Measurements from ENCODE around the gene EYA4. TPM values are rescaled to one million over a fixed set of nuclear protein-coding genes. Genes with fewer than 3 reads are reported as not detected.

Gene EYA4
- total RNA-seq, 1 donor from 2014 or later: 0.78 TPM

DNA sequence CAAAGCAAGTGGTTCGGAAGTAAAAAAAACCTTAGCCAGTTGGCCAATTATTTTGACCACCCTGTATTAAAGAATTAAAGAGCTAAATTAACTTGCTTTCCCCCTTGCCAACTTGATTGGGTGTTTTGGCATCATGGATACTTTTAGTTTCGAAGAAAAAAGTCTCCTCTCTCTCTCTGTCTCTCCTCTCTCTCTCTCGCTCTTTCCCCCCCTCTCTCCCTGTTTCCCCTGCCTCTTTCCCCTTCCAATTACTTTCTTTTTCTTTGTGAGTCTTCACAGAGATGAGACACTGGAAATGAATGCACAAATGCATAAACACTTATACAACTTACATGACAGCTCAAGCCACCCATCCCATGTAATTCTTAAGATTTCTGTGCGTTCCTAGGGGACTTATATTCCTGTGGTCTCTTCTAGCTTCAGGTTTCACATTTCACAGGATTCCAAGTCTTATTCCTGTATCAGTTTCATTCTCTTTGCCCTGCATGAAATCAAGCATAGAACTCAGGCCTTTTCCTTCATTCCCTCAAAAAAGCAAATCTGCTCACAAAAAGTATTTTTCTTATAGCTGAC lies 32.9 kb upstream of the EYA4 start:
- Mint-ChIP-seq H3K36me3 (ENCODE audit: unreplicated experiment) (no peaks in the 10 kb centered on the region), H3K27me3 (ENCODE audit: unreplicated experiment) (peaks cover 27% of the 10 kb centered on the region), H3K27ac (ENCODE audit: unreplicated experiment) (no peak overlapping the region), H3K4me1 (ENCODE audit: unreplicated experiment) (peaks cover 8% of the 10 kb centered on the region), H3K9me3 (ENCODE audit: unreplicated experiment) (no peaks in the 10 kb centered on the region), H3K4me3 (ENCODE audit: unreplicated experiment) (no peak overlapping the region)
- no peak for DNase-seq (ENCODE audit: extremely low spot score, unreplicated experiment)
- TF ChIP-seq, protein P1, sequence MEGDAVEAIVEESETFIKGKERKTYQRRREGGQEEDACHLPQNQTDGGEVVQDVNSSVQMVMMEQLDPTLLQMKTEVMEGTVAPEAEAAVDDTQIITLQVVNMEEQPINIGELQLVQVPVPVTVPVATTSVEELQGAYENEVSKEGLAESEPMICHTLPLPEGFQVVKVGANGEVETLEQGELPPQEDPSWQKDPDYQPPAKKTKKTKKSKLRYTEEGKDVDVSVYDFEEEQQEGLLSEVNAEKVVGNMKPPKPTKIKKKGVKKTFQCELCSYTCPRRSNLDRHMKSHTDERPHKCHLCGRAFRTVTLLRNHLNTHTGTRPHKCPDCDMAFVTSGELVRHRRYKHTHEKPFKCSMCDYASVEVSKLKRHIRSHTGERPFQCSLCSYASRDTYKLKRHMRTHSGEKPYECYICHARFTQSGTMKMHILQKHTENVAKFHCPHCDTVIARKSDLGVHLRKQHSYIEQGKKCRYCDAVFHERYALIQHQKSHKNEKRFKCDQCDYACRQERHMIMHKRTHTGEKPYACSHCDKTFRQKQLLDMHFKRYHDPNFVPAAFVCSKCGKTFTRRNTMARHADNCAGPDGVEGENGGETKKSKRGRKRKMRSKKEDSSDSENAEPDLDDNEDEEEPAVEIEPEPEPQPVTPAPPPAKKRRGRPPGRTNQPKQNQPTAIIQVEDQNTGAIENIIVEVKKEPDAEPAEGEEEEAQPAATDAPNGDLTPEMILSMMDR (IDR thresholded peaks at IDR 0.05): no peak

GRCh38 chr6:133214267-133214666 lies 26.9 kb upstream of the EYA4 start:
- TF ChIP-seq, protein P1 (IDR thresholded peaks at IDR 0.05): no peak
- DNase-seq (ENCODE audit: extremely low spot score, unreplicated experiment): no peak
- H3K9me3 Mint-ChIP-seq (ENCODE audit: unreplicated experiment): no peaks in the 10 kb centered on the region
- peaks cover 25% of the 10 kb centered on the region for H3K27me3 Mint-ChIP-seq (ENCODE audit: unreplicated experiment)
- no peaks in the 10 kb centered on the region for H3K4me1 Mint-ChIP-seq (ENCODE audit: unreplicated experiment)
- H3K36me3 Mint-ChIP-seq (ENCODE audit: unreplicated experiment): no peaks in the 10 kb centered on the region
- H3K4me3 Mint-ChIP-seq (ENCODE audit: unreplicated experiment): no peak overlapping the region
- H3K27ac Mint-ChIP-seq (ENCODE audit: unreplicated experiment): no peak overlapping the region

DNA sequence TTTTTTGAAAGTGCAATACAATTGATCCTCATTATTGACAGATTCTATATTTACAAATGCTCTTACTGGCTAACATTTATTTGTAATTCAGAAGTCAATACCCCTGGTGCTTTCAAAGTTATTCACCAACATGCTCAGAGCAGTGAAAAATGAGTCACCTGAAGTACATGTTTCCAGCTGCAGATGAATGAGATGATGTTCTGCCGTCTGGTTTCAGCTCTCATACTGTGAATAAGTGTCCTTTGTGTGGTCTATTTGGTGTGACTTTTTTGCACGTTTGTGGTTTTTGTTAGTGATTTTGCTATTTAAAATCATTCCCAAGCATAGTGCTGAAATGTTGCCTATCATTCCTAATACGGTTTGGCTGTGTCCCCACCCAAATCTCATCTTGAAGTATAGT lies 22.3 kb upstream of the EYA4 start:
- H3K27me3 Mint-ChIP-seq (ENCODE audit: unreplicated experiment): peaks cover 3% of the 10 kb centered on the region
- H3K9me3 Mint-ChIP-seq (ENCODE audit: unreplicated experiment): no peaks in the 10 kb centered on the region
- H3K27ac Mint-ChIP-seq (ENCODE audit: unreplicated experiment): no peak overlapping the region
- no peaks in the 10 kb centered on the region for H3K36me3 Mint-ChIP-seq (ENCODE audit: unreplicated experiment)
- H3K4me3 Mint-ChIP-seq (ENCODE audit: unreplicated experiment): no peak overlapping the region
- no peaks in the 10 kb centered on the region for H3K4me1 Mint-ChIP-seq (ENCODE audit: unreplicated experiment)
- DNase-seq (ENCODE audit: extremely low spot score, unreplicated experiment): no peak
- TF ChIP-seq, protein P1 (IDR thresholded peaks at IDR 0.05): no peak

GRCh38 chr6:133223452-133224029 lies 17.6 kb upstream of the EYA4 start:
- no peak for DNase-seq (ENCODE audit: extremely low spot score, unreplicated experiment)
- H3K27me3 Mint-ChIP-seq (ENCODE audit: unreplicated experiment): peaks cover 15% of the 10 kb centered on the region
- TF ChIP-seq, protein P1 (IDR thresholded peaks at IDR 0.05): no peak
- H3K36me3 Mint-ChIP-seq (ENCODE audit: unreplicated experiment): no peaks in the 10 kb centered on the region
- no peak overlapping the region for H3K27ac Mint-ChIP-seq (ENCODE audit: unreplicated experiment)
- H3K4me1 Mint-ChIP-seq (ENCODE audit: unreplicated experiment): no peaks in the 10 kb centered on the region
- no peaks in the 10 kb centered on the region for H3K9me3 Mint-ChIP-seq (ENCODE audit: unreplicated experiment)
- no peak overlapping the region for H3K4me3 Mint-ChIP-seq (ENCODE audit: unreplicated experiment)

DNA sequence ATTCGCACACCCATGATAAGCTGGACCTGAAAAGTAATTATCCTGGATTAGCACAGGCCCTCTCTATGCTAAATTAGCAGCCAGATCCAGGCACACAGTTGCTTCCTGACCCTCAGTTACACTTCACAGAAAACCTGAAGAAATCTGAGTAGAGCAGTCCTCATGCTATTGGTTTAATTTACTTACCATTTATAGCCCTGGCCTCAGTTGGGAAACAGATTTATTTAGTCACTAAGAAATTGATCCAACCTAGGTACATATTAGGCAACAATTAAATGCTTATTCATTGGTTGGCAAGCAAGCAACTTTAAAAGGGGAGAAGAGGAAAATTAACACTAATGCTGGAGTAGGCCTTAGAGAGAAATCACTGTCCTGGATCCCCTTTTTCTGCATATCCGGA lies 15.6 kb upstream of the EYA4 start:
- Mint-ChIP-seq H3K27ac (ENCODE audit: unreplicated experiment) (no peak overlapping the region), H3K4me1 (ENCODE audit: unreplicated experiment) (no peaks in the 10 kb centered on the region), H3K27me3 (ENCODE audit: unreplicated experiment) (peaks cover 32% of the 10 kb centered on the region), H3K36me3 (ENCODE audit: unreplicated experiment) (no peaks in the 10 kb centered on the region), H3K9me3 (ENCODE audit: unreplicated experiment) (no peaks in the 10 kb centered on the region), H3K4me3 (ENCODE audit: unreplicated experiment) (no peak overlapping the region)
- DNase-seq (ENCODE audit: extremely low spot score, unreplicated experiment): no peak
- TF ChIP-seq, protein P1 (IDR thresholded peaks at IDR 0.05): no peak
